Right ventricle myocardium superior (tissue), 1 donor: ENCODE data around the gene CBX5. TPM values are rescaled to one million over a fixed set of nuclear protein-coding genes. Genes with fewer than 3 reads are reported as not detected.
A peak's percentile ranks its signal among the peaks of the same experiment; 100 is the strongest.
"Not testable (repeated sequence)": the region's sequence is repeated elsewhere in the genome, so short reads cannot be mapped to it uniquely, and the experiment has no call there.

Experiments used
- ATAC-seq: fragments of 200-7000 bp; cut with Tn5 transposase; one replicate; pipeline ENCODE4 v1.9.1; 2020; ENCODE audit warnings: mild to moderate bottlenecking; ENCODE audit not compliant: poor library complexity
- DNase-seq: peaks from one replicate; pipeline ENCODE4 v3.0.0-alpha.2; 2020
- intact Hi-C: fragments of 100-400 bp; cut with DNase I; formaldehyde crosslinking; loops from one replicate; pipeline ENCODE4 v1.11.2; 2022
- total RNA-seq: library from RNA; stranded (reverse); fragmentation: NEBNext Ultra II Directional; extraction: Animal tissue kit (Norgen Biotek cat#: 25700); gene quantifications from one replicate; pipeline ENCODE4 v1.2.1, GENCODE V29; 2021
- donor health status: DM: no; HTN: yes; CAD: no; lungs with severe emphysema.

CBX5 gene
- total RNA-seq, 1 donor from 2014 or later: 41.0 TPM

DNA sequence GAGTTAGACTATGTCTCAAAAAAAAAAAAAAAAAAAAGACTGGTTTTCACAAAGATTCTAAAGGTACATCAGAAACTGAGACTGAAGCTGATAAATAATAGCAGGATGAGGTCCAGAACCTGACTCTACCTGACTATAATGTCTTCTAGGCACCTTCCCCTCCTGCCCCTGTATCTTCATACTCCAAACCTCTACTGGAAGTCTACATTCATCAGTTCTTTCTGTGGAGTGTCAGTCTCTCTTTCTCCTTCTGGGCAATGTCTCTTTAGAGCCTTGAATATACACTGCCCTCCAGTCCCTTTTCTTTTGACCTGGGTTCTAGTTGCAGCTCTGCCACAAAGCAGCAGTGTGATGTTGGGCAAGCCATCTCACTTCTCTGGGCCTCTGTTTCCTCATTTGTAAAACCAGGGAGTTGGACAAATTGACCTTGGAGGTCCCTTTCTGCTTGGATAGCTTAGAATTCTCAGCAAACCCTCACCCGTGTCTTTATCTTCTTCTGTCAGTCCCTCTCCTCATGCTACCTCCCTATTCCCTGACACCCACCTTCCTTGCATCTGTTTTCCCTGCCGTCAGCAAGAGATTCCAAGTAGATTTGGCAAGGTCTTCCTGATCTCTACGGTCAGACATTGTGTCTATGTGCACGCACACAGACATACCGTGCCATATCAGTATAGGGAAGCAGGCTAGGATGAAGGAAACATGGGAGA, 16.6 kb upstream of the CBX5 start:
- DNase-seq (no peak), ATAC-seq (no peak)
- intact Hi-C loops: no loop called here

DNA sequence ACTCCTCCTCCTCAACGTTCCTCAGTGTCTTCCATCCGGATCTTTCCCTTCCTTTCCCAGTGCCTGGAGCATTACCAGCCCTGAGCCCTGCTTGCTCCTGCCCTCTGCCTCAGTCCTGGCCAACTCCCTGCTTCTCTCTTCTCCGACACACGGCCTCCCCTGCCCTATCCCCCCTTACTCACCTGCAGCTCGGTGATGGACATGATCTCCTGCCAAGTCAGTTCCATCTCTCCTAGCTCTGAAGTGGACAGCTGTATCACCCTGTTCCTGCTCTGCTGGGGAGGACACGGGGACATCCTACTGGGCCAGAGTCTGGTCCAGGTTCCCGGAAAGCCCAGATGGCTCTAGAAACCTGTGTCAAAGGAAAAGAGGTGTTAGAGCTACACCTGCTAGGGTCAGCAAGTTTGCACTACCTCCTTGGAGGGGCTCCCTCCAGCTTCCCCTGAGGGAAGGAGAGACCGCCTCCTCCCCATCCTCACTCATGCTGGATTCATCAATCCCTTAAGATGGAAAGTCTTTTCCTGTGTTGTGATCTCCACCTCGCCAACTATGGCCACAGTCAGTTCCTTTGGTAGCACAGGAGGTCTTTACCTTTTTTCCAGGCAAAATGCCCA, 15.1 kb upstream of the CBX5 start:
- intact Hi-C loops: loop anchor here (5.0 kb wide), 1 partner anchor 62 kb away; no protein-coding TSS in a partner anchor
- no peak for DNase-seq
- no peak for ATAC-seq

DNA sequence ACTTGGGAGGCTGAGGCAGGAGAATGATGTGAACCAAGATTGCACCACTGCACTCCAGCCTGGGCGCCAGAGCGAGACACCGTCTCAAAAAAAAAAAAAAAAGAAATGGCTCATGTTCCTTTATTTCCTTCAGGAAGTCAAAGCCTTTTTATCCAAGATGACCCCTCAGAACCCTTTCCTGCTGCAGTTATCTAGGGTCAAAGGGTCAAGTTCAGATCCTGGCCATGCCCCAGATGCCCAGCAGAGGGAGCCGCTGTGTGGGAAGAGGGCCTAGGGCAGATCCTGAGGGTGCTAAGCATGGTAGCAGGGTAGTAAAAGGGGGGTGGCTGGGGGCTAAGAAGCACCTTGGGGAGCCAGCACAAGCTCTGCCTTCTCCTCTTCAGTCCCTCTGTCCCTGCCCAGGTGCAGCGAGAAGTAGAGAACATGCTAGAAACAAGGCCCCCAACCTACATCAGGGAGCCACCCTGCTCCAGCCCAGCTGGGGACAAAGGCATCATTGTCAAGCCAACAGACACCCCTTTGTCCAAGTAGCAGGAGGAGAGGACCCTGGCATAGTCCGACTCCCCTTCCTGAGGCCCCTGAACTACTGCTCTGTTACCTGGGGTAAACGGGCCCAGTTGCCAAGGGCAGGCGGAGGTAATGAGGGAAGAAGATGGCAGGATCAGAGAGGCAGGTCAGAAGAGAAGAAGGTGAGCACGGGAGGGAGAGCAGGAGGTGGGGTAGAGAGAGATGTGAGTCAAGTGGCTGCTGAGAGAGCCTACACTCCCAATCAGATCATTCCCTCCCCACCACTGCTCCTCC, 14.4 kb upstream of the CBX5 start:
- intact Hi-C loops: loop anchor here (5.0 kb wide), 1 partner anchor 63 kb away; no protein-coding TSS in a partner anchor
- DNase-seq (peak; percentile 69), ATAC-seq (peak; percentile 73)

DNA sequence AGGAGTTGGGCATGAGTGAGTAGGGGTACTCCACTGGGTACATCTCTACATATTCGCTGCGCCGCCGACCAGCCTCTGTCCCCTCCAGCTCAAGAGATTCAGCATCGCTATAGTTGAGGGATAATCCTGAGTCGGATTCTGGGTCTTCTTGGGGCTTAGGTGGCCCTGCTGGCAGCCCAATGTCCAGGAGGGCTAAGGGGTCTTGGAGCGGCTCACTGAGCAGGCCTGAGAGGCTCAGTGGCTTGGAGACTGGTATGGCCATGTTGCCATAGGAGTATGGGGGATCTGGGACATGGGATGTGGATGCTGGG, 13.0 kb upstream of the CBX5 start:
- intact Hi-C loops: loop anchor here (5.0 kb wide), 1 partner anchor 64 kb away; no protein-coding TSS in a partner anchor
- DNase-seq (no peak), ATAC-seq (no peak)

DNA sequence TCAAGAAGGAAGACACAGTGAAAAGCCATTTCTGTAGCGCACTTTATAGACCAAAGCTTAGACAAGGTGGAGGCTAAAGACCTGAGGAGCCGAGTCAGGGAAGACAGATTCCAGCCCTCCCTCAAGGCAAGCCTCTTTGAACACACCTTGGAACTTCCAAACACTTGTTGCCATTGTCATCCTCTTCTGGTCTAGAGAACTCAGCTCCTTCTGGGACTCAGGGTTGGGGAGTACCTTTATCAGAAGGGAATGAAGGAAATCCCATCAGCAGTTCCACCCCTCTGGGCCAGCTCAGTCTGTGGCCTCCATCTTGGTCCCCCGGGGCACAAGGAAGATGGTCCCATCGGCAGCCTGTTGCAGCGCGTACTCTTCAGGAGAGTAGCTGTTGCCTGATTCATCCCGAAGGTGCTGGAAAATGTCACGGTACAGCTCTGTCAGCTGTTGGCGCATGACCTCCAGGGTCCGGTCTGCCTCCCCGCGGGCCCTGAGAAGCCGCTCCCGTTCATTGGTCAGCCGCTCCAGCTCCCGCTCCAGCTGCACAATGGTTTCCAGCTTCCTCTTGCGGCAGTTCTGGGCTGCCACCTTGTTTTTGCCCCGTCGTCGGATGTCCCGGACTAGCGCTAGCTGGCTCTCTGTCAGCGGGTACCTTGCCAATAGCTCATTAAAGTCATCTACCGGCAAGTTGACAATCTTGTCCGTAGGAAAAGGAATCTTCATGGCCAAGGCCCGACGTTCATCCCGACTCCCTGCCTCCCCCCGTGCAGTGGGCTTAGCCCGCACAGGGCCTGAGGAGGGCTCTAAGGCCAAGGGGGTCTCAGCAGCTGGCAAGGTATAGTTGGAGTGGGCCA, 12.4 kb upstream of the CBX5 start:
- no peak for ATAC-seq
- no peak for DNase-seq
- intact Hi-C loops: loop anchor here (5.0 kb wide), 1 partner anchor 65 kb away; no protein-coding TSS in a partner anchor

DNA sequence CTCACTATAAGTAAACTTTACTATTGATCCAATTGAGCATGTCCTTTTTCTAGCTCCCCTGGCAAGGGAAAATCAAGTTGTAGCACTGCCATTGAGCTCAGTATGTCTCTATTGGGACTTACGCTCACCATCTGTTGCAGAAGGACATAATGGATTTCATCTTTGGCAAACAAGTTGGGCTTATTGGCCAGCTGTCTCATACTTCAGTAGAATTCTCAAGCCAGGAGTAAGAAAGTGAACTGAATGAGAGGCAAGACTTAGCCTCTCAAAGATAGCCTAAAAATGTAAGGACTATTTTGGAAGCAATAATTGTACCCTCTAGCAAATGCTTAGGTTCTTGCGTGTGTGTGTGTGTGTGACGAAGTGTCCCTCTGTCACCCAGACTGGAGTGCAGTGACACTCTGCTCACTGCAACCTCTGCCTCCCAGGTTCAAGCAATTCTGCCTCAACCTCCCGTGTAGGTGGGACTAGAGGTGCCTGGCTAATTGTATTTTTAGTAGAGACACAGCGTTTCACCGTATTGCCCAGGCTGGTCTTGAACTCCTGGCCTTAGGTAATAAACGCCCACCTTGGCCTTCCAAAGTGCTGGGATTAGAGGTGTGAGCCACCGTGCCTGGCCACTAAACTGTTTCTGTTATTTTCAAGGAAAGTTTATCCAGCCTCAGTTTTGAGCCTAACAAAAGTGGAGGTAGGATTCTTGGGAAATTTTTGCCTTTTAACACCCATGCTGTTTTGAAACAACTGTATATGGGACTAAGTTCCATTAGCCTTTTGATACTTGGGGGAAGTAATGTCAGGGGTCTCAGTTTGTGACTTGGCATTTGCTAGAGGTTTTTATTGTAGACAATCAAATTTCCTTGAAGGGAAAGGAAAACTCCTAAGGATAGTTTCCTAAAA, 7.6 kb upstream of the CBX5 start:
- ATAC-seq: no peak
- DNase-seq: no peak
- intact Hi-C loops: no loop called here

DNA sequence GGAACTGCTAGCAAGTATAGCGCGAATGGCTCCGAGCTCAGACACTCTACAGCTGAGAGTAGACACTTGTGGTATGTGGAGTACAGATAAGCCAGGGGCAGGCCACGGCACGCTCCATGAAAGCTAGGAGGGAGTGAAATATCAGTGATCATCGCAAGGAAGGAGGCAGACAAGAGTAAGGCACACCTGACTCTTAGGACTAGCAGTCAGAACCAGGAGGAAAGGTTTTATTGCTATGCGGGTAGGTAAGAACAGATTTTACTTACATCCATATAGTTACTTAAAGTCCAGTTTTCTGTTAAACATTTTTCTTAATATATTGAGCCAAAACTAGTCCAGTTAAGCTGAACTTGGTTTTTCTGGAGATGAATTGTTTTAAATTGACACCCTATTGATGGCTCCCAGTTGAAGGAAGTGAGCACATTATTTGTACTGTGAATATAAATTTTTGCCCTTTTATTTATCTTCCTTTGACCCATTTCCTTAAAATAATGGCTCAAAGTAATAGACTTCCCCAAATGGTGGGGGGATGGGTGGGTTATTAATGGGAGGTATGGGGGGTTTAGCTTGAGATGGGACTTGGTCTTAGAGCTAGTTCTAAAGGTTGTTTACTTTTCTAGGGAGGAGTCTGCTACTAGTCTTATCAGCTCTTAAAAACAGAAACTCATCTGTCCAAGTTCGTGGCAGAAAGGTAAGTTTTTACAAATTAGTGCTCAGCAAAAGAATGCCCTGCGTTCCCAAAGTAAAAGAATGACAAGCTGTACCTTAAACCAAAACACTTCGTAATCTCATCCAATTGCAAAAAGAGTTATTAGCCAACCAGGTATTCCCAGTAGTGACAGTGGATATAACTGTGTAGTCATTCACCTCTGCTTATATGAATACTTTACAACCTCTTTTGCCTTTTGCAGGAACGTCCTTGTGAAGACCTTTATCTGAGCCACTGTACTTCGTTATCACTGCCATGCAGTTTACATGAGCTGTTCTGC, 6.4 kb upstream of the CBX5 start:
- ATAC-seq: peak; percentile 52
- intact Hi-C loops: no loop called here
- no peak for DNase-seq

DNA sequence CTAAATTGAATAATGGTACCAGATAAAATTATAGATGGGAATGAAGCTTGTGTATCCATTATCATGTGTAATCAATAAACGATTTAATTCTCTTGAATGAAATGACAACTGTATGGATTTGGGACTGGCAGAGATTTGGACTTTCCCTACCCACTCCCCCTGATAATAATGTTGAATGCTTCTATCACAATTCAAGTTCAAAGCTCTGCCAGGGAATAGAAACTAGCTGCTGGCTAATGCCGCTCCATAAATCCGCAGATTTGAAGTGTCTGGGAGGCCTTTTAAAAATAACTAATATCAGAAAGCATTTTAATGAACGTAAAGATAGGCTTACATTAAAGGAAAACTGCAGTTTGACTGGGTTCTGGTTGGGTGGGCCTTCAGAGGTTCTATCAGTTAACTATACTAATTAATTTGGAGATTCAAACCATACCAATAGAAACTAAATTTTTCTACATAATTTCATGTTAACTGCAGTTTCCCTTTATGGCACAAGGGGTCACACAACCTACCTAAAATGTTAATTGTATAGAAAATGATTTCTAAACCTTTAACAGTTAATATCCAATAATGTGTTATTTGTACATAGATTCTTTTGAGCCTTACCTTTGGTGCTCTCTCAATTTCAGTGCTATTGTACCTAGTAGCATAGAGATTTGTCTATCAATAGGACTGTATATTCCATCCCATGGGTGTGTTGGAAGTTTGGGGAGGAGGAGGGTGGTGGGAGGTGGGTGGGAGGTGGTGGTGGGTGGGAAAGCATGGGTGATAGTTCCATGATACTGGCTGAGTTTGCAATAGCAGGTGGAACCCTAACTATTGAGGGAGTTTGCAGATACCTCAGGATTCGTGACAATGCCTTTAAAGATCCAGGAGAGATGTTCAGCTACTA, 5.5 kb upstream of the CBX5 start:
- no peak for DNase-seq
- intact Hi-C loops: no loop called here
- ATAC-seq: no peak

DNA sequence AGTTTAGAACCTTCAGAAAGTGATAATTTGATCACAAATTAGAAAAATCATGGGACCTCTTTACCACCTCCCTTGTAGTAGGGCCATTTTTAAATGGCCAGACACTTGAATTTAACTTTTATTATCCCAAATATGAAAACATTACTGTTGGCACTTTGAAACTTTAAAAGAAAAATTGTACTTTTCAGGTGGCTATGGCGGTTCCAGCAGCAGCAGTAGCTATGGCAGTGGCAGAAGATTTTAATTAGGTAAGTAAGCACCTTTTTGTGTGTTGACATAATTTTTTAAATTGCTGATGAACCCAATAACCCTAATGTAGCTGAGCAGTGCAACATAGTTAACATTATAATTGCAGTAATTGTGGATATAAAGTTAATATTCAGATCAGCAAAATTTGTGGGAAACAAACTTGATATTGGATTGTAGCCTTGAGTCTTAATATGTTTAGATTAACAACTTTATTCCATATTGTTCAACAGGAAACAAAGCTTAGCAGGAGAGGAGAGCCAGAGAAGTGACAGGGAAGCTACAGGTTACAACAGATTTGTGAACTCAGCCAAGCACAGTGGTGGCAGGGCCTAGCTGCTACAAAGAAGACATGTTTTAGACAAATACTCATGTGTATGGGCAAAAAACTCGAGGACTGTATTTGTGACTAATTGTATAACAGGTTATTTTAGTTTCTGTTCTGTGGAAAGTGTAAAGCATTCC, 4.3 kb upstream of the CBX5 start:
- intact Hi-C loops, DNase-seq, ATAC-seq: not testable (repeated sequence)

DNA sequence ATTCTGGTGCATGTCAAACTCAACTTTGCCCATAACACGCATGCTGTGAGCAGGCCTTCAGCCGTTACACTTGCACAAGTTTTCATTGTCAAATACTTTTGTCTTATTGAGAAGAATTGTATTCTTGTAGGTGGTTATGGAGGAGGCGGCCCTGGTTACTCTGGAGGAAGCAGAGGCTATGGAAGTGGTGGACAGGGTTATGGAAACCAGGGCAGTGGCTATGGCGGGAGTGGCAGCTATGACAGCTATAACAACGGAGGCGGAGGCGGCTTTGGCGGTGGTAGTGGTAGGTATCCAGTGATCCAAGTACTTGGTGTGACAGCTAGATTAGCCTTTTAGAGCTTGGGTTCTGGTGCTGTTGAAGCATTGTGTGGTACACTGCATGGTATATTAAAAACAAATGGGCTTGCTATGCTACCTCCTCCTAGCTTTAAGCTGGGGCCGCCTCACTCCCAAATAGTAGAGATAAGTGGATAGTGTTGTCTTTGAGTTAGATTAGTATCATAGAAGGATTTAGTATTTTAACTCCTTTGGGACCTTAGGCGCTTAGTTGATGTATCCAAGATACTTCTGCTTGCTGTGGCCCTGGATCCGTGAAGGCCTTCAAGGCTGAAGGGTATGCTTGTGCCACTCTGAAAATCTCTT, 3.1 kb upstream of the CBX5 start:
- ATAC-seq (no peak), DNase-seq (no peak)
- intact Hi-C loops: no loop called here

DNA sequence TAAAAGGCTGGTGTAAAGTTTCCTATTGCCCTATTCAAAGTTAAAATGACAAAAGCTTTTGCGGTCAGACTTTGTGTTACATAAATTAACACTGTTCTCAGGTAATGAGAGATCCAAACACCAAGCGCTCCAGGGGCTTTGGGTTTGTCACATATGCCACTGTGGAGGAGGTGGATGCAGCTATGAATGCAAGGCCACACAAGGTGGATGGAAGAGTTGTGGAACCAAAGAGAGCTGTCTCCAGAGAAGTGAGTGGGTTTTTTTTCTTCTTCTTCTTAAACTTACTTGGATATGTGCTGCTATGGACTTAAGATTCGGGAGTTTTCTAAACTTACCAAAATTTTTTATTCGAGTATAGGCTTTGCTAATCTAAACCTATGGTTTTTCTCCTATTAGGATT, 1.8 kb upstream of the CBX5 start:
- ATAC-seq, DNase-seq, intact Hi-C loops: not testable (repeated sequence)

DNA sequence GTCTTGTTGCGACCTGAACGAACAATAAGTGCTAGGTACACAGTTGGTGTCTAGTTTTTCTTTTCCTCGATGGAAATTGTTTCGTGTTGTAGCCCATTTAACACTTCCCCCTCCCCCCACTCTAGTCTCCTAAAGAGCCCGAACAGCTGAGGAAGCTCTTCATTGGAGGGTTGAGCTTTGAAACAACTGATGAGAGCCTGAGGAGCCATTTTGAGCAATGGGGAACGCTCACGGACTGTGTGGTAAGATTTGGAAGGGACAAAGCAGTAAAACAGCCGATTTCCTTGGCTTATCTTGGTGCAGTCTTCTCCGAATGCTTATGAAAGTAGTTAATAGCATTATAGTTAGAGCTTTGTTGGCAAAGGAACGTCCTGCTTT, 1.3 kb upstream of the CBX5 start:
- DNase-seq, ATAC-seq, intact Hi-C loops: not testable (repeated sequence)

DNA sequence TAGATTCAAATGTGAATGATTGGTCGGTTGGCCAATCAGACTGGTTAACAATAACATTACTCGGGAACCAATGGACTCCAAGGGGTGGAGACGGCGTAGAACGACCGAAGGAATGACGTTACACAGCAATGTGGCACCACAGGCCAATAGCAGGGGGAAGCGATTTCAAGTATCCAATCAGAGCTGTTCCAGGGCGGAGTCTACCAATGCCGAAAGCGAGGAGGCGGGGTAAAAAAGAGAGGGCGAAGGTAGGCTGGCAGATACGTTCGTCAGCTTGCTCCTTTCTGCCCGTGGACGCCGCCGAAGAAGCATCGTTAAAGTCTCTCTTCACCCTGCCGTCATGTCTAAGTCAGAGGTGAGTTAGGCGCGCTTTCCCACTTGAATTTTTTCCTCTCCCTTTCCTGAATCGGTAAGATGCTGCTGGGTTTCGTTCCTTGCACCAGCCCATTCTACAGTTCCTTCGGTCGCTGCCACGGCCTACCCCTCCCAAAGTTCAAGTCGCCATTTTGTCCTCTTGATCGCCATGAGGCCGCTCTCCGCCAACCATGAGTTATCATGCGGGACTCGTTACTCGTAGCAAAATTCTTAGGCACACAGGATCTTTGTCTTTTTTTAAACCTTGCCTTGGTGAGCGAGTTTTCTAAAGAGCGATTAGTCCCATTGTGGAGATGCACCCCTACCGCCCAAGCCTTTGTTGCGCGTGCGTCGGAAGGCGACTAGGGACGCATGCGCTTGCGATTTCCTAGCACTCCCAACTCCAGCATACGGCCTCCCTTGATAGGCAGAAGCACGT, 742 bp upstream of the CBX5 start, which contains the start of gene HNRNPA1:
HNRNPA1 (plus strand) TSS at position 259 of the 793 bp plus-strand sequence; CDS start at position 341, 82 bp downstream.
- DNase-seq (peak; percentile 93), ATAC-seq (peak; percentile 90)
- intact Hi-C loops: no loop called here

DNA sequence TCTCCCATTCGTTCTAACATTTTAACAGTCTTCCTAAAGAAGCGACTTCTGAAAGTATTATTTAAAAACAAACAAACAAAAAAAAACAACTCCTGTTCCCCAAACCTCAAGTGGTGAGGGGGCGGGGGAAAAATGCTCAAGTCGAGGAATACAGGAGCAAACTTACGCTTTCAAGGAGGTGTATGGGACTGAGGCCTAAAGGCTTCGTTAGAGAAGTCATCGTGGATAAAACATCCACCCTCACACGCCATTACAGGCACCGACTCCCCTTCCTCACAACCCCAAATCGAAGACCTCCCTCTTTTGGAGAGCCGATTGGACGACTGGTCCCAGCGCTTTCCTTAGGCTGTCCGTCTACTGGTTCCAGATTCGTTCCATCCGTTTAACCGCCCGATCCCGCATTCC, 693 bp downstream of the CBX5 start:
- ATAC-seq (no peak), DNase-seq (no peak)
- intact Hi-C loops: loop anchor here (5.0 kb wide), 1 partner anchor 57 kb away; no protein-coding TSS in a partner anchor
